ENCODE measurements around the gene RNU5B-1.

RNU5B-1 gene

DNA sequence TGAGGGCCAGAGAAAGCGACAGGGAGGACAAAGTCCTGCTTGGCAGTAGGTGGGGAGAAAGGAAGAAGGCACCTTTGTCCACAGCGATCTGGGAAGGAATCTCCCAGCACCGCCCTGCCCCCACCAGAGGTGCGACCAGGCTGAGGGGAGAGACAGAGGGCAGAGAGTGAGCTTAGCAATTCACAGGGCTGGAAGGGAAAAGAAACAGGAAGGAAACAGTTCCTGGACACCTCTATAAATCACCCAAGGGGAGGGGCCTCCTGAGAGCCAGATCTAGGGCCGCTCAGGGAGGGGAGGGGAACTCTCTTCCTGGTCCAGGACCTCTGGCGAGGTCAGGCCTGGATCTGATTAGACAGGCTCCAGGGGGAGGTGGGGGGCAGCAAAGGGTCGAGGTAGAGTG lies 35.4 kb downstream of the RNU5B-1 start (continued):
- TF ChIP-seq PATZ1 (CRISPR knock-in tag; IDR thresholded peaks at IDR 0.05; ENCODE audit: borderline replicate concordance) (no peak), OSR1 (CRISPR knock-in tag; IDR thresholded peaks at IDR 0.05) (no peak)

DNA sequence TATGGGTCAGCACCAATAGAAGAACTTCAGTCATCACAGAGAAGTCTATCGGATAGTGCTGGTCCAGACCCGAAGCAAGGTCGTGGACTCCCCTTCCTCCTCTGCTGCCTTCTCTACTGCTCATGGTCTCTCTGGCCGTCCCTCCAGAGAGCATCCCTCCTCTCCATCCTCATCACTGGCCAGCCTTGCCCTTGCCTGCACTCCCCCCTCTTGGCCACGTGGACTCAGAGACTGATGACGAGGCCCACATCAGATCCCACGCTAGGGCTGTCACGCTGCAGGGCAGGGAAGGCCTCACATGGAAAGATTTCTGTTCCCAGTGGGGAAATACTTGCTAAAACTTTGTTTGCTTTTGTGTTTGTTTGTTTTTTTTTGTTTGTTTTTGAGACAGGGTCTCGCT lies 38.0 kb downstream of the RNU5B-1 start:
- TF ChIP-seq SNAI2 (CRISPR knock-in tag; IDR thresholded peaks at IDR 0.05), result no peak
- TF ChIP-seq GLIS3 (CRISPR knock-in tag; IDR thresholded peaks at IDR 0.05), result no peak
- no peak for TF ChIP-seq TSHZ2 (CRISPR knock-in tag; IDR thresholded peaks at IDR 0.05)
- no peak for TF ChIP-seq ZNF70 (CRISPR knock-in tag; IDR thresholded peaks at IDR 0.05)
- TF ChIP-seq TCF4 (CRISPR knock-in tag; IDR thresholded peaks at IDR 0.05; ENCODE audit: borderline replicate concordance), result no peak
- TF ChIP-seq ZFP30 (CRISPR knock-in tag; IDR thresholded peaks at IDR 0.05), result no peak
- TF ChIP-seq, protein P1, sequence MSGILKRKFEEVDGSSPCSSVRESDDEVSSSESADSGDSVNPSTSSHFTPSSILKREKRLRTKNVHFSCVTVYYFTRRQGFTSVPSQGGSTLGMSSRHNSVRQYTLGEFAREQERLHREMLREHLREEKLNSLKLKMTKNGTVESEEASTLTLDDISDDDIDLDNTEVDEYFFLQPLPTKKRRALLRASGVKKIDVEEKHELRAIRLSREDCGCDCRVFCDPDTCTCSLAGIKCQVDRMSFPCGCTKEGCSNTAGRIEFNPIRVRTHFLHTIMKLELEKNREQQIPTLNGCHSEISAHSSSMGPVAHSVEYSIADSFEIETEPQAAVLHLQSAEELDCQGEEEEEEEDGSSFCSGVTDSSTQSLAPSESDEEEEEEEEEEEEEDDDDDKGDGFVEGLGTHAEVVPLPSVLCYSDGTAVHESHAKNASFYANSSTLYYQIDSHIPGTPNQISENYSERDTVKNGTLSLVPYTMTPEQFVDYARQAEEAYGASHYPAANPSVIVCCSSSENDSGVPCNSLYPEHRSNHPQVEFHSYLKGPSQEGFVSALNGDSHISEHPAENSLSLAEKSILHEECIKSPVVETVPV (CRISPR knock-in tag; IDR thresholded peaks at IDR 0.05), result no peak
- TF ChIP-seq ZNF8 (CRISPR knock-in tag; IDR thresholded peaks at IDR 0.05), result no peak
- TF ChIP-seq PATZ1 (CRISPR knock-in tag; IDR thresholded peaks at IDR 0.05; ENCODE audit: borderline replicate concordance), result no peak
- ATAC-seq, result no peak

DNA sequence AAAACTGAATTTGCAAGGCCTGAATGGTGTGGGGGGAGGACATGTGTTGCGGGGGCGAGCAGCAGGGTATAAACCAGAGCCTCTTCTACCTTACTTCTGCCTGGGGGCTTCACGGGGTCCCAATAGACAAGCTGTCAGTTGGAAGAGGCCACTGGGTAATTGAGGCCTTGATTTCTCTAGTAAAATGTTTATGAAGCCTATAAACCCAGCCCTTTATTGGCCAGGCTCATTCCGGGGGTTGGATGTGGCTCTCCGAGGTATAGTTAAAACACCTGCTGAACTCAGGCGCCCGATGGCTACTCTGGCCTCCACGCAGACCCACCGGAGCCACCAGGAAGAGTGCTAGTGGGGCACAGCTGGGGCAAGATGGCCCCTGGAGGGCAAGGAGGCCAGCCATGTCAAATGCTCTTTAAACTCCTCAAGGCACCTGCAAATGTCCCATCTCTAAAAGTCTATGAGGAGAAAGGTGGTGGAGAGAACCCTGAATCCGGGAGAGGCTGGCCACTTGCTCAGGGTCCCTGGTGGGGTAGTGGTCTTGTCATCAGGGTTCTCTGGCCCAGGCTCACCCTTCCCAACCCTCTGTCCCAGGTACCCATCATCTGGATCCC lies 39.0 kb downstream of the RNU5B-1 start:
- no peak for ATAC-seq

DNA sequence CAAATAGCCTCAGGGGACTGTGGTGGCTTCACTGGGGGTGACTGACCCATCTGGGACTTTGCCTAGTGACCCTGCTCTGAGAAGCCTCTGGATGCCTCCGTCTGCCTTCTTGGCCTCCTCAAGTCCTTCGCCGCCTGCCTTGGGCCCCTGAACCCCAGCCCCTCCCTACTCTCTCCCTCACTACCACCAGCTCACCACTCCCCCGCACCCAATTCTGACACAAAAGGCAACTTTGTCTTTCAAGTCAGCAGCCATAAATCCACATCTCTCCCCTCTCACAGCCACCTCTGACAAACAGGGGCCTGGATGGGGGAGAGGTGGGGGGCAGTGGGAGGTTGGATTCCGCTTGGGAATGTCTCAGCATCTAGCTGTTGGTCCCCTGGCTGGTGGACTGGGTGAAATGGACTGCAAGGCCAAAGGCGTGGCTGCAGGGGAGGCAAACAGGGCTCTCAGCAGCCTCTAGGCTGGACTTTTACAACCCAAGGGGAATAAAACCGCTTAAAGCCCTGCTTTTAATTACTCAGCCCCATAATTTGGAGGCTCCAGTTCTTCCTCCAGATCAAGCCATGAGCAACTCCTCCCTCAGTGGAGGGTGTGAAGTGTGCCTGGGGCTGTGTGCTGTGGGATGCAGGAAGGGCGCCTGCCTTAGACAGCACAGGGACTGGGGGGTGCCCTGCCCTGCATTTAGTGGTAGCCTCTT lies 39.9 kb downstream of the RNU5B-1 start:
- no peak for ATAC-seq
- no peak for TF ChIP-seq OSR1 (CRISPR knock-in tag; IDR thresholded peaks at IDR 0.05)
- TF ChIP-seq, protein P1 (CRISPR knock-in tag; IDR thresholded peaks at IDR 0.05), result no peak
- no peak for TF ChIP-seq TCF4 (CRISPR knock-in tag; IDR thresholded peaks at IDR 0.05; ENCODE audit: borderline replicate concordance)
- no peak for TF ChIP-seq ZC3H10 (CRISPR knock-in tag; IDR thresholded peaks at IDR 0.05)
- no peak for TF ChIP-seq ARNTL (CRISPR knock-in tag; IDR thresholded peaks at IDR 0.05; ENCODE audit: borderline replicate concordance, low read depth)
- TF ChIP-seq CSDC2 (CRISPR knock-in tag; IDR thresholded peaks at IDR 0.05), result no peak
- TF ChIP-seq TSHZ2 (CRISPR knock-in tag; IDR thresholded peaks at IDR 0.05), result no peak
- TF ChIP-seq PPARA (CRISPR knock-in tag; IDR thresholded peaks at IDR 0.05; ENCODE audit: borderline replicate concordance), result no peak
- TF ChIP-seq, protein P2, sequence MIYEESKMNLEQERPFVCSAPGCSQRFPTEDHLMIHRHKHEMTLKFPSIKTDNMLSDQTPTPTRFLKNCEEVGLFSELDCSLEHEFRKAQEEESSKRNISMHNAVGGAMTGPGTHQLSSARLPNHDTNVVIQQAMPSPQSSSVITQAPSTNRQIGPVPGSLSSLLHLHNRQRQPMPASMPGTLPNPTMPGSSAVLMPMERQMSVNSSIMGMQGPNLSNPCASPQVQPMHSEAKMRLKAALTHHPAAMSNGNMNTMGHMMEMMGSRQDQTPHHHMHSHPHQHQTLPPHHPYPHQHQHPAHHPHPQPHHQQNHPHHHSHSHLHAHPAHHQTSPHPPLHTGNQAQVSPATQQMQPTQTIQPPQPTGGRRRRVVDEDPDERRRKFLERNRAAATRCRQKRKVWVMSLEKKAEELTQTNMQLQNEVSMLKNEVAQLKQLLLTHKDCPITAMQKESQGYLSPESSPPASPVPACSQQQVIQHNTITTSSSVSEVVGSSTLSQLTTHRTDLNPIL (CRISPR knock-in tag; IDR thresholded peaks at IDR 0.05; ENCODE audit: low read depth), result no peak
- no peak for TF ChIP-seq SNAI2 (CRISPR knock-in tag; IDR thresholded peaks at IDR 0.05)
- TF ChIP-seq BACH2 (CRISPR knock-in tag; IDR thresholded peaks at IDR 0.05; ENCODE audit: borderline replicate concordance), result no peak
- TF ChIP-seq ZNF8 (CRISPR knock-in tag; IDR thresholded peaks at IDR 0.05), result no peak
- TF ChIP-seq TOX (CRISPR knock-in tag; IDR thresholded peaks at IDR 0.05; ENCODE audit: borderline replicate concordance), result no peak
- TF ChIP-seq ZNF565 (CRISPR knock-in tag; conservative IDR thresholded peaks at IDR 0.05; ENCODE audit: low read depth), result no peak
- TF ChIP-seq ESRRG (CRISPR knock-in tag; IDR thresholded peaks at IDR 0.05), result no peak
- no peak for TF ChIP-seq ZFP30 (CRISPR knock-in tag; IDR thresholded peaks at IDR 0.05)
- no peak for TF ChIP-seq ZFP3 (CRISPR knock-in tag; IDR thresholded peaks at IDR 0.05)

More for the DNA sequence above, 39.0 kb downstream of the RNU5B-1 start:
- TF ChIP-seq ESRRG (CRISPR knock-in tag; IDR thresholded peaks at IDR 0.05) (no peak), ZFP3 (CRISPR knock-in tag; IDR thresholded peaks at IDR 0.05) (no peak), CSDC2 (CRISPR knock-in tag; IDR thresholded peaks at IDR 0.05) (no peak)

Data from SK-N-SH treated with all-trans-retinoic acid at 6 μM for 48 hours (cell line).